Activated T-helper 1 cell treated with anti-CD3 and anti-CD28 coated beads, Interleukin-12 subunit alpha, Interleukin-12 subunit beta, Interleukin-2, Interleukin-4 antibody, amounts not matched to agents 30 ng/mL and 10 ng/mL and 1 ng/mL, durations not matched to agents 14 hours and 24 hours and 36 hours (primary cell): ENCODE data around the gene GRB2. TPM values are rescaled to one million over a fixed set of nuclear protein-coding genes. Genes with fewer than 3 reads are reported as not detected.

Source experiments
- DNase-seq: peaks from one replicate; pipeline ENCODE4 v3.0.0; 2021; ENCODE audit warnings: low spot score
- H3K27ac Mint-ChIP-seq: one replicate; pipeline ENCODE4 v1.8.0; 2021; ENCODE audit warnings: mild to moderate bottlenecking, mixed read lengths
- H3K27me3 Mint-ChIP-seq: one replicate; pipeline ENCODE4 v1.8.0; 2022; ENCODE audit warnings: mild to moderate bottlenecking, moderate library complexity, mixed read lengths; ENCODE audit not compliant: insufficient read depth
- H3K36me3 Mint-ChIP-seq: one replicate; pipeline ENCODE4 v1.8.0; 2021; ENCODE audit warnings: low read depth, mixed read lengths
- H3K4me1 Mint-ChIP-seq: one replicate; pipeline ENCODE4 v1.8.0; 2021; ENCODE audit warnings: low read depth, mixed read lengths
- H3K4me3 Mint-ChIP-seq: one replicate; pipeline ENCODE4 v1.8.0; 2021; ENCODE audit warnings: mild to moderate bottlenecking, moderate library complexity, mixed read lengths
- H3K9me3 Mint-ChIP-seq: one replicate; pipeline ENCODE4 v1.8.0; 2021; ENCODE audit warnings: mixed read lengths
- intact Hi-C: fragments of 100-400 bp; cut with micrococcal nuclease; formaldehyde crosslinking; loops from one replicate; pipeline ENCODE4 v1.15.1; 2024
- total RNA-seq: library from RNA; stranded (reverse); gene quantifications from 2 replicates; pipeline ENCODE4 v1.2.3, GENCODE V29; 2022

GRB2 gene
- total RNA-seq, 1 donor from 2014 or later, result 172 TPM

DNA sequence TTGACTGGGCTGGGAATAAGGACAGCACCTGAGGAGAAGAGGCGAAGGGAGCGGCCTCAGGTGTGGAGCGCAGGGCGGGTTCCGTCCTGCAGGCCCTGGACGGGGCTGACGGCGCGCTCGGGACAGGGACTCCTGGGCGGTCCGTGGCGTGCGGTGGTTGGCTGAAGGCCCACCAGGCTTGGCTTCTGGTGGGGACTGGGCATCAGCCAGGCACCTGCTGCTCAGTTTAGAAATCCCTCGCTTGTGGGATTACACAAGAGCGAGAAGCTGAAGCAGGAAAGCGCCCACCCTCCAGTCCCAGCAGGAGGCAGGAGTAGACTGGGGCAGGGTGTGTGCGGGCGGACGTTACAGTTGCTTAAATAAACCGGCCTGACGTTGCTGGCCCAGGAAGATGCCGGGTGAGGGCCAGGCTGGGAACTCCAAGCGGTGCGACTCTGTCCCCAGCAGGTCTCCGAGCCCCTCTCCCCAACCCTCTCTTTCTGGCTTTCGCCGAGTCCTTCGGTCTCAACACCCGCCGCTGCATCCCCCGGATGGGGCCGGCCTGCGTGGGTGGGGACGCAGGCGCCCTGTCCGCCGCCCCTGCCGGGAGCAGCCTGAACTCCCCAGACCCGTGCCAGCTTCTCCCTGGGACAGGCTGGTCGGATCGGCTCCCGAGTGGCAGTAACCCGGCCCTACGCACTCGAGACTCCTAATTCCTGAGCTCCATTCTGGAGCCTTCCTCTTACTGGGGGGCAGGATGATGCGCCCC is 135.1 kb downstream of the GRB2 start:
- peak; percentile 56 for DNase-seq
- Mint-ChIP-seq H3K36me3 (peaks cover 30% of the 10 kb centered on the region), H3K4me1 (peaks cover 36% of the 10 kb centered on the region), H3K27ac (peak overlapping the region; percentile 84), H3K9me3 (no peaks in the 10 kb centered on the region), H3K4me3 (peak overlapping the region; percentile 88), H3K27me3 (no peaks in the 10 kb centered on the region)
- intact Hi-C loops, result loop anchor here (1.0 to 10.0 kb wide), 3 partner anchors 8 to 314 kb away; partner anchors contain the start of gene MYO15B

DNA sequence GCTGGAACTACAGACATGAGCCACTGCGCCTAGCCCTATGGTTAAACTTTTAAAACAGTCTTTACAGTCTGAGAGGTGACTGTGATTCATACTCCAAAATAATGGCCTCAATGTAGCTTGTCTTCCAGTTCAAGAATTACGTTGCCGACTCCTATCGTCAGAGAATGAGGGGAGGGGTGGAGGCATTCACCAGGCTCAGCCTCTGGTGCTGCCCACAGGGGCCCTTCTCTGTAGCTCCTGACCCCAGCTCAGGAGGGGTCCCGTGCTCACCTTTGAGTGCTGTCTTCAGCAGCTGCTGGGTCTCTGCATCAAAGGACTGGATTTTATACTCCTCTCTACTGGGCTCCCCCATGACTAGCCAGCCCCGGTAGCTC is 135.6 kb downstream of the GRB2 start:
- Mint-ChIP-seq H3K36me3 (peaks cover 27% of the 10 kb centered on the region), H3K27ac (peak overlapping the region; percentile 84), H3K27me3 (no peaks in the 10 kb centered on the region), H3K4me3 (peak overlapping the region; percentile 88), H3K4me1 (peaks cover 36% of the 10 kb centered on the region), H3K9me3 (no peaks in the 10 kb centered on the region)
- DNase-seq, result no peak
- intact Hi-C loops, result loop anchor here (1.0 to 10.0 kb wide), 5 partner anchors 8 to 405 kb away; partner anchors contain the start of genes FDXR and MYO15B

Other genes starting within 250 kb of the GRB2 start
- 649 and 656 TPM in 2 replicates for gene SUMO2, start 222.7 kb downstream of the GRB2 start, total RNA-seq
- gene NUP85, start 200.0 kb downstream of the GRB2 start, total RNA-seq, result 122 and 129 TPM in 2 replicates
- gene GGA3, start 144.1 kb downstream of the GRB2 start, total RNA-seq, result 93.4 and 94.3 TPM in 2 replicates
- 126 and 130 TPM in 2 replicates for gene MRPS7, start 143.8 kb downstream of the GRB2 start, total RNA-seq
- 49.0 and 49.3 TPM in 2 replicates for gene MIF4GD, start 134.4 kb downstream of the GRB2 start, total RNA-seq
- 119 and 126 TPM in 2 replicates for gene SLC25A19, start 116.2 kb downstream of the GRB2 start, total RNA-seq
- gene TMEM94, start 51.0 kb upstream of the GRB2 start, total RNA-seq, result 67.0 and 70.4 TPM in 2 replicates
- 0.88 and 2.0 TPM in 2 replicates for gene CASKIN2, start 109.9 kb upstream of the GRB2 start, total RNA-seq
- gene TSEN54, start 110.8 kb upstream of the GRB2 start, total RNA-seq, result 65.9 and 72.6 TPM in 2 replicates
- gene LLGL2, start 120.0 kb upstream of the GRB2 start, total RNA-seq, result 7.1 and 8.2 TPM in 2 replicates
- 16.2 and 18.1 TPM in 2 replicates for gene MYO15B, start 182.1 kb upstream of the GRB2 start, total RNA-seq
- gene SMIM5, start 227.8 kb upstream of the GRB2 start, total RNA-seq, result 0.05 TPM in 1 of 2 replicates, not detected in the other